ENCODE results near the gene NMNAT2. TPM values are rescaled to one million over a fixed set of nuclear protein-coding genes. Genes with fewer than 3 reads are reported as not detected.

The NMNAT2 gene
- polyA plus RNA-seq, 1 donor from 2014 or later = 43.8 TPM

- no peaks in the 10 kb centered on the region for H3K9me2 ChIP-seq (ENCODE audit: insufficient read depth, low read length)
- no peaks in the 10 kb centered on the region for H3K9me3 ChIP-seq (ENCODE audit: low read length)
- no peaks in the 10 kb centered on the region for H3F3A ChIP-seq (ENCODE audit: insufficient read depth, low read length, poor library complexity, severe bottlenecking)
- H3K4me3 ChIP-seq (ENCODE audit: low read length) = no peak overlapping the region
- no peak overlapping the region for H2AFZ ChIP-seq (ENCODE audit: low read depth, low read length)
- H3K79me2 ChIP-seq (replicated peaks; ENCODE audit: insufficient read depth, low read length) = no peaks in the 10 kb centered on the region
- H3K27ac ChIP-seq (ENCODE audit: low read length) = no peak overlapping the region
- H3K9ac ChIP-seq (ENCODE audit: low read length) = no peak overlapping the region
- no peak overlapping the region for H3K4me2 ChIP-seq (ENCODE audit: low read length)
- TF ChIP-seq POLR2AphosphoS5 (IDR thresholded peaks at IDR 0.05) (no peak), EZH2 (IDR thresholded peaks at IDR 0.05; ENCODE audit: borderline replicate concordance, insufficient read depth, low read length, poor library complexity, severe bottlenecking) (no peak), RAD21 (conservative IDR thresholded peaks at IDR 0.05) (no peak), SMC3 (conservative IDR thresholded peaks at IDR 0.05; ENCODE audit: poor library complexity) (no peak), MXI1 (conservative IDR thresholded peaks at IDR 0.05; ENCODE audit: poor library complexity, severe bottlenecking) (no peak), CTCF (IDR thresholded peaks at IDR 0.05; ENCODE audit: poor library complexity, severe bottlenecking) (no peak), TAF1 (IDR thresholded peaks at IDR 0.05; ENCODE audit: low read depth) (no peak), REST (IDR thresholded peaks at IDR 0.05; ENCODE audit: borderline replicate concordance) (no peak), EP300 (conservative IDR thresholded peaks at IDR 0.05; ENCODE audit: poor library complexity, severe bottlenecking) (no peak)
- no peaks in the 10 kb centered on the region for H3K36me3 ChIP-seq (ENCODE audit: insufficient read depth, low read length)
- no peaks in the 10 kb centered on the region for H4K20me1 ChIP-seq (ENCODE audit: insufficient read depth)
- H3K27me3 ChIP-seq (ENCODE audit: insufficient read depth, low read depth, low read length) = no peaks in the 10 kb centered on the region
These were observed 105.1 kb downstream of the NMNAT2 start for GRCh38 chr1:183313063-183313462.

GRCh38 chr1:183310753-183311479 lies 107.3 kb downstream of the NMNAT2 start:
- Histone ChIP-seq H3K36me3 (ENCODE audit: insufficient read depth, low read length) (no peaks in the 10 kb centered on the region), H3K27ac (ENCODE audit: low read length) (no peak overlapping the region), H2AFZ (ENCODE audit: low read depth, low read length) (no peak overlapping the region)

More at GRCh38 chr1:183310753-183311479, 107.3 kb downstream of the NMNAT2 start:
- TF ChIP-seq RAD21 (conservative IDR thresholded peaks at IDR 0.05) (no peak), MXI1 (conservative IDR thresholded peaks at IDR 0.05; ENCODE audit: poor library complexity, severe bottlenecking) (no peak)
- H3K4me3 ChIP-seq (ENCODE audit: low read length) = no peak overlapping the region
- H3K9ac ChIP-seq (ENCODE audit: low read length) = no peak overlapping the region
- no peak overlapping the region for H3K4me2 ChIP-seq (ENCODE audit: low read length)
- H4K20me1 ChIP-seq (ENCODE audit: insufficient read depth) = no peaks in the 10 kb centered on the region
- no peaks in the 10 kb centered on the region for H3K79me2 ChIP-seq (replicated peaks; ENCODE audit: insufficient read depth, low read length)
- H3K9me3 ChIP-seq (ENCODE audit: low read length) = no peaks in the 10 kb centered on the region
- no peaks in the 10 kb centered on the region for H3K27me3 ChIP-seq (ENCODE audit: insufficient read depth, low read depth, low read length)
- no peaks in the 10 kb centered on the region for H3K9me2 ChIP-seq (ENCODE audit: insufficient read depth, low read length)
- no peaks in the 10 kb centered on the region for H3F3A ChIP-seq (ENCODE audit: insufficient read depth, low read length, poor library complexity, severe bottlenecking)
